Measurements from ENCODE around the gene CHCHD4.

- TF ChIP-seq, protein P1, sequence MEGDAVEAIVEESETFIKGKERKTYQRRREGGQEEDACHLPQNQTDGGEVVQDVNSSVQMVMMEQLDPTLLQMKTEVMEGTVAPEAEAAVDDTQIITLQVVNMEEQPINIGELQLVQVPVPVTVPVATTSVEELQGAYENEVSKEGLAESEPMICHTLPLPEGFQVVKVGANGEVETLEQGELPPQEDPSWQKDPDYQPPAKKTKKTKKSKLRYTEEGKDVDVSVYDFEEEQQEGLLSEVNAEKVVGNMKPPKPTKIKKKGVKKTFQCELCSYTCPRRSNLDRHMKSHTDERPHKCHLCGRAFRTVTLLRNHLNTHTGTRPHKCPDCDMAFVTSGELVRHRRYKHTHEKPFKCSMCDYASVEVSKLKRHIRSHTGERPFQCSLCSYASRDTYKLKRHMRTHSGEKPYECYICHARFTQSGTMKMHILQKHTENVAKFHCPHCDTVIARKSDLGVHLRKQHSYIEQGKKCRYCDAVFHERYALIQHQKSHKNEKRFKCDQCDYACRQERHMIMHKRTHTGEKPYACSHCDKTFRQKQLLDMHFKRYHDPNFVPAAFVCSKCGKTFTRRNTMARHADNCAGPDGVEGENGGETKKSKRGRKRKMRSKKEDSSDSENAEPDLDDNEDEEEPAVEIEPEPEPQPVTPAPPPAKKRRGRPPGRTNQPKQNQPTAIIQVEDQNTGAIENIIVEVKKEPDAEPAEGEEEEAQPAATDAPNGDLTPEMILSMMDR (IDR thresholded peaks at IDR 0.05), result no peak
- TF ChIP-seq EZH2 (IDR thresholded peaks at IDR 0.05) (no peak), EZH2phosphoT487 (IDR thresholded peaks at IDR 0.05) (no peak)
Measured at GRCh38 chr3:14138109-14138877, 13.6 kb upstream of the CHCHD4 start.
